Fibroblast of lung (primary cell): ENCODE measurements around the gene DDX60. TPM values are rescaled to one million over a fixed set of nuclear protein-coding genes. Genes with fewer than 3 reads are reported as not detected.
A peak's percentile ranks its signal among the peaks of the same experiment; 100 is the strongest.

Experiments used
- DNase-seq, 2 donors: peaks; one replicate each; pipeline versions ENCODE4 v3.0.0 to v3.0.0-alpha.2; 2010; ENCODE audit warnings: low read depth in 2 of 2
- H2AFZ ChIP-seq: 2 replicates; pipeline ENCODE4 v1.5.1; 2012; ENCODE audit warnings: low read length, control low read depth, inconsistent platforms
- H3K27ac ChIP-seq: 2 replicates; pipeline ENCODE4 v1.5.1; 2011; ENCODE audit warnings: low read length, control low read depth; ENCODE audit not compliant: insufficient read depth
- H3K27me3 ChIP-seq: 2 replicates; pipeline ENCODE4 v1.5.1; 2011; ENCODE audit warnings: mild to moderate bottlenecking, low read length; ENCODE audit not compliant: control insufficient read depth, insufficient read depth
- H3K36me3 ChIP-seq: 2 replicates; pipeline ENCODE4 v1.5.1; 2011; ENCODE audit warnings: low read length; ENCODE audit not compliant: control insufficient read depth, insufficient read depth
- H3K4me1 ChIP-seq: 2 replicates; pipeline ENCODE4 v1.5.1; 2011; ENCODE audit warnings: low read length; ENCODE audit not compliant: control insufficient read depth, insufficient read depth; ENCODE audit errors: extremely low read depth
- H3K4me2 ChIP-seq: 2 replicates; pipeline ENCODE4 v1.5.1; 2011; ENCODE audit warnings: low read length, control low read depth; ENCODE audit not compliant: insufficient read depth; ENCODE audit errors: extremely low read depth
- H3K4me3 ChIP-seq, 4 experiments: fragments of 200-600 bp in 1 of 4; sonication (generic) in 1 of 4; replicated peaks in 1 of 4; 2 replicates each; pipeline ENCODE4 v1.5.1; 2011 to 2016; ENCODE audit warnings: low read length in 4 of 4, low read depth in 3 of 4, mild to moderate bottlenecking in 3 of 4, control low read depth in 2 of 4, inconsistent platforms in 1 of 4, mixed read lengths in 1 of 4; ENCODE audit not compliant: insufficient read depth in 1 of 4; ENCODE audit errors: control extremely low read depth in 1 of 4
- H3K79me2 ChIP-seq: 2 replicates; pipeline ENCODE4 v1.5.1; 2012; ENCODE audit warnings: mild to moderate bottlenecking, low read length, inconsistent platforms; ENCODE audit not compliant: control insufficient read depth, insufficient read depth
- H3K9ac ChIP-seq: 2 replicates; pipeline ENCODE4 v1.5.1; 2011; ENCODE audit warnings: mild to moderate bottlenecking, low read length, control low read depth; ENCODE audit not compliant: insufficient read depth
- H3K9me3 ChIP-seq: 2 replicates; pipeline ENCODE4 v1.5.1; 2012; ENCODE audit warnings: low read depth, low read length; ENCODE audit not compliant: control insufficient read depth, insufficient read depth
- H4K20me1 ChIP-seq: 2 replicates; pipeline ENCODE4 v1.5.1; 2011; ENCODE audit warnings: low read length; ENCODE audit not compliant: control insufficient read depth, insufficient read depth; ENCODE audit errors: extremely low read depth
- EZH2 ChIP-seq: IDR thresholded peaks from 2 replicates; pipeline ENCODE4 v1.5.1; 2012; ENCODE audit warnings: low read length, control low read depth, mild to moderate bottlenecking; ENCODE audit errors: missing control alignments
- polyA plus RNA-seq, 2 donors: library from polyadenylated mRNA; depleted of rRNA in 1 of 2; stranded (reverse) in 1 of 2; unstranded in 1 of 2; fragments of >200 nt; gene quantifications; 2 replicates each; pipeline ENCODE4 v1.2.1, GENCODE V29; 2011 to 2012; ENCODE audit warnings: missing spikeins in 1 of 2
- total RNA-seq: library from RNA; depleted of rRNA; stranded (reverse); fragments of >200 nt; gene quantifications from 2 replicates; pipeline ENCODE4 v1.2.1, GENCODE V29; 2014
- TF ChIP-seq, protein P1 (sequence below), 2 donors: IDR thresholded peaks in 1 of 2; conservative IDR thresholded peaks in 1 of 2; 1 replicate in 1 of 2; 2 replicates in 1 of 2; pipeline ENCODE4 v1.5.1; 2011 to 2012; ENCODE audit warnings: low read length in 2 of 2, control low read depth in 1 of 2, inconsistent platforms in 1 of 2, low read depth in 1 of 2, mild to moderate bottlenecking in 1 of 2

The DDX60 gene
- total and polyA plus RNA-seq, 2 donors (not counting 1 experiment from before 2014, with no cell fraction given) = 12.9 to 23.1 TPM

- Histone ChIP-seq H3K27ac (no peak overlapping the region), H3K9me3 (no peaks in the 10 kb centered on the region), H4K20me1 (no peaks in the 10 kb centered on the region), H3K4me1 (peaks cover 2% of the 10 kb centered on the region), H3K4me2 (no peak overlapping the region), H3K9ac (no peak overlapping the region), H3K36me3 (no peaks in the 10 kb centered on the region), H3K79me2 (no peaks in the 10 kb centered on the region), H2AFZ (no peak overlapping the region), H3K4me3 (no peak overlapping the region), H3K27me3 (no peaks in the 10 kb centered on the region)
- TF ChIP-seq, protein P1, sequence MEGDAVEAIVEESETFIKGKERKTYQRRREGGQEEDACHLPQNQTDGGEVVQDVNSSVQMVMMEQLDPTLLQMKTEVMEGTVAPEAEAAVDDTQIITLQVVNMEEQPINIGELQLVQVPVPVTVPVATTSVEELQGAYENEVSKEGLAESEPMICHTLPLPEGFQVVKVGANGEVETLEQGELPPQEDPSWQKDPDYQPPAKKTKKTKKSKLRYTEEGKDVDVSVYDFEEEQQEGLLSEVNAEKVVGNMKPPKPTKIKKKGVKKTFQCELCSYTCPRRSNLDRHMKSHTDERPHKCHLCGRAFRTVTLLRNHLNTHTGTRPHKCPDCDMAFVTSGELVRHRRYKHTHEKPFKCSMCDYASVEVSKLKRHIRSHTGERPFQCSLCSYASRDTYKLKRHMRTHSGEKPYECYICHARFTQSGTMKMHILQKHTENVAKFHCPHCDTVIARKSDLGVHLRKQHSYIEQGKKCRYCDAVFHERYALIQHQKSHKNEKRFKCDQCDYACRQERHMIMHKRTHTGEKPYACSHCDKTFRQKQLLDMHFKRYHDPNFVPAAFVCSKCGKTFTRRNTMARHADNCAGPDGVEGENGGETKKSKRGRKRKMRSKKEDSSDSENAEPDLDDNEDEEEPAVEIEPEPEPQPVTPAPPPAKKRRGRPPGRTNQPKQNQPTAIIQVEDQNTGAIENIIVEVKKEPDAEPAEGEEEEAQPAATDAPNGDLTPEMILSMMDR (conservative IDR thresholded peaks at IDR 0.05 in 1 of 2, IDR thresholded peaks at IDR 0.05 in 1 of 2; ENCODE audit: low read depth in 1 of 2, low read length in 2 of 2) = no peak
- no peak for TF ChIP-seq EZH2
- peak in 1 of 2 donors; percentile 25 for DNase-seq
Measured at GRCh38 chr4:168200685-168201084, 117.9 kb downstream of the DDX60 start.

- DNase-seq = no peak
- Histone ChIP-seq H3K27me3 (no peaks in the 10 kb centered on the region), H3K4me1 (peaks cover 2% of the 10 kb centered on the region), H3K9me3 (no peaks in the 10 kb centered on the region), H3K4me3 (no peak overlapping the region), H4K20me1 (no peaks in the 10 kb centered on the region), H2AFZ (no peak overlapping the region), H3K27ac (no peak overlapping the region), H3K9ac (no peak overlapping the region), H3K79me2 (no peaks in the 10 kb centered on the region), H3K36me3 (no peaks in the 10 kb centered on the region), H3K4me2 (no peak overlapping the region)
- no peak for TF ChIP-seq EZH2
- TF ChIP-seq, protein P1 (conservative IDR thresholded peaks at IDR 0.05 in 1 of 2, IDR thresholded peaks at IDR 0.05 in 1 of 2; ENCODE audit: low read depth in 1 of 2, low read length in 2 of 2) = no peak
Measured at GRCh38 chr4:168199260-168199957, 119.1 kb downstream of the DDX60 start.

GRCh38 chr4:168197926-168198325 is 120.6 kb downstream of the DDX60 start:
- no peak overlapping the region for H3K9ac ChIP-seq
- H3K4me2 ChIP-seq = no peak overlapping the region
- peak in 1 of 2 donors; percentile 58 for DNase-seq
- no peaks in the 10 kb centered on the region for H3K9me3 ChIP-seq
- no peaks in the 10 kb centered on the region for H3K36me3 ChIP-seq
- no peaks in the 10 kb centered on the region for H3K79me2 ChIP-seq
- TF ChIP-seq, protein P1 (conservative IDR thresholded peaks at IDR 0.05 in 1 of 2, IDR thresholded peaks at IDR 0.05 in 1 of 2; ENCODE audit: low read depth in 1 of 2, low read length in 2 of 2) = no peak
- TF ChIP-seq EZH2 = no peak
- H2AFZ ChIP-seq = no peak overlapping the region
- H3K4me3 ChIP-seq = no peak overlapping the region
- H3K27ac ChIP-seq = no peak overlapping the region
- H4K20me1 ChIP-seq = no peaks in the 10 kb centered on the region
- H3K4me1 ChIP-seq = peaks cover 2% of the 10 kb centered on the region
- no peaks in the 10 kb centered on the region for H3K27me3 ChIP-seq
